Panc1 (cell line): ENCODE results near the gene BPIFA3. TPM values are rescaled to one million over a fixed set of nuclear protein-coding genes. Genes with fewer than 3 reads are reported as not detected.

ENCODE experiments used
- ATAC-seq: fragments of 200-7000 bp; cut with Tn5 transposase; 2 replicates; pipeline ENCODE4 v1.9.1; 2020; ENCODE audit warnings: mild to moderate bottlenecking, moderate library complexity
- BruUV-seq: library from RNA; stranded (reverse); fragments of 400-500 nt; replicated peaks from 2 replicates; lab custom pipeline; 2021; lab: Mats Ljungman, UMichigan
- CTCF ChIA-PET: fragments of 300-600 bp; sonication (Branson Sonifier 250); formaldehyde crosslinking; loops from one replicate; lab custom pipeline; 2022; ENCODE audit warnings: antibody characterized with exemption; lab: Charles Lee
- POLR2A ChIA-PET: fragments of 300-600 bp; sonication (Branson Sonifier 250); formaldehyde crosslinking; loops from one replicate; lab custom pipeline; 2022; ENCODE audit warnings: antibody characterized with exemption; lab: Charles Lee
- DNase-seq: peaks from one replicate; pipeline ENCODE4 v3.0.0-alpha.2; 2010; ENCODE audit warnings: low read depth, low spot score
- H3K27ac ChIP-seq: 2 replicates; pipeline ENCODE4 v1.5.1; 2011; ENCODE audit warnings: mild to moderate bottlenecking, low read length, inconsistent platforms
- H3K27me3 ChIP-seq: fragments of 200-500 bp; sonication (Bioruptor generic); 2 replicates; pipeline ENCODE4 v1.6.0; 2014; ENCODE audit warnings: low read length, inconsistent platforms; ENCODE audit not compliant: control insufficient read depth, insufficient read depth
- H3K36me3 ChIP-seq: fragments of 200-500 bp; sonication (Bioruptor generic); 2 replicates; pipeline ENCODE4 v1.5.1; 2014; ENCODE audit warnings: inconsistent platforms, mild to moderate bottlenecking, low read length, moderate library complexity; ENCODE audit not compliant: control insufficient read depth, insufficient read depth
- H3K4me1 ChIP-seq: 2 replicates; pipeline ENCODE4 v1.5.1; 2011; ENCODE audit warnings: inconsistent platforms, mild to moderate bottlenecking, low read length, moderate library complexity; ENCODE audit not compliant: control insufficient read depth, insufficient read depth
- H3K4me3 ChIP-seq, 2 experiments: 2 replicates each; pipeline ENCODE4 v1.5.1; 2011 to 2012; ENCODE audit warnings: low read depth in 2 of 2, low read length in 2 of 2, mild to moderate bottlenecking in 2 of 2, inconsistent platforms in 1 of 2, moderate library complexity in 1 of 2
- H3K9me3 ChIP-seq: fragments of 200-500 bp; sonication (Bioruptor generic); 2 replicates; pipeline ENCODE4 v1.5.1; 2014; ENCODE audit warnings: low read depth, mild to moderate bottlenecking, inconsistent platforms, low read length, moderate library complexity; ENCODE audit not compliant: control insufficient read depth, insufficient read depth
- CTCF ChIP-seq: fragments of 450-650 bp; IDR thresholded peaks from 2 replicates; pipeline ENCODE4 v1.5.1; 2017; ENCODE audit warnings: mild to moderate bottlenecking
- POLR2AphosphoS5 ChIP-seq: IDR thresholded peaks from 2 replicates; pipeline ENCODE4 v1.6.1; 2012; ENCODE audit warnings: mild to moderate bottlenecking, low read depth, low read length, moderate library complexity
- REST ChIP-seq, 2 experiments: IDR thresholded peaks; 2 replicates each; pipeline ENCODE4 v1.6.1; 2011 to 2012; ENCODE audit warnings: low read depth in 2 of 2, control low read depth in 1 of 2, low read length in 1 of 2, mild to moderate bottlenecking in 1 of 2, moderate library complexity in 1 of 2; ENCODE audit not compliant: insufficient read depth in 1 of 2
- SIN3A ChIP-seq: IDR thresholded peaks from 2 replicates; pipeline ENCODE4 v1.6.1; 2012; ENCODE audit warnings: low read depth, mild to moderate bottlenecking, low read length, moderate library complexity, borderline replicate concordance; ENCODE audit not compliant: insufficient read depth
- TCF7L2 ChIP-seq: IDR thresholded peaks from 2 replicates; pipeline ENCODE4 v1.6.1; 2011; ENCODE audit warnings: mild to moderate bottlenecking, low read depth, low read length, inconsistent platforms
- in situ Hi-C: cut with HindIII; loops from 2 replicates; pipeline ENCODE4 v1.10.0; 2016; ENCODE audit warnings: low sequenced_read_pairs, low pct_unique_long_range_greater_than_20kb
- intact Hi-C: fragments of 100-400 bp; cut with micrococcal nuclease; formaldehyde crosslinking; loops from one replicate; pipeline ENCODE4 v1.10.0; 2022; ENCODE audit not compliant: unreplicated experiment
- total RNA-seq: library from RNA; stranded (reverse); gene quantifications from one replicate; pipeline ENCODE4 v1.2.1, GENCODE V29; 2021; ENCODE audit not compliant: unreplicated experiment

The BPIFA3 gene
- total RNA-seq, 1 experiment from 2014 or later, result not detected

GRCh38 chr20:33262658-33263065, 45.5 kb downstream of the BPIFA3 start:
- no peaks in the 10 kb centered on the region for H3K4me1 ChIP-seq
- TF ChIP-seq REST (IDR thresholded peaks at IDR 0.05; ENCODE audit: insufficient read depth in 1 of 2, low read depth in 2 of 2, low read length in 1 of 2) (no peak), CTCF (peak; percentile 88), SIN3A (no peak), TCF7L2 (no peak), POLR2AphosphoS5 (no peak)
- in situ Hi-C loops, result no loop called here
- BruUV-seq, result no TSS peak
- no peak overlapping the region for H3K4me3 ChIP-seq
- POLR2A ChIA-PET, result interaction anchor here (0.6 to 0.7 kb wide), 2 partner anchors 284 to 354 kb away, joined by 4 to 6 read pairs; no protein-coding TSS in a partner anchor
- CTCF ChIA-PET, result interaction anchor here (0.5 to 1.5 kb wide), 7 partner anchors 35 to 406 kb away, joined by 3 to 10 read pairs (median 4); no protein-coding TSS in a partner anchor
- intact Hi-C loops, result loop anchor here (5.0 kb wide), 1 partner anchor 35 kb away; no protein-coding TSS in a partner anchor
- peaks cover 12% of the 10 kb centered on the region for H3K27me3 ChIP-seq
- no peaks in the 10 kb centered on the region for H3K36me3 ChIP-seq
- H3K9me3 ChIP-seq, result no peaks in the 10 kb centered on the region
- ATAC-seq (peak; percentile 96), DNase-seq (peak; percentile 18)
- H3K27ac ChIP-seq, result no peak overlapping the region

- Histone ChIP-seq H3K27ac (no peak overlapping the region), H3K4me3 (no peak overlapping the region), H3K36me3 (no peaks in the 10 kb centered on the region), H3K27me3 (peaks cover 12% of the 10 kb centered on the region), H3K9me3 (no peaks in the 10 kb centered on the region), H3K4me1 (no peaks in the 10 kb centered on the region)
- ATAC-seq (no peak), DNase-seq (no peak)
- TF ChIP-seq SIN3A (no peak), REST (IDR thresholded peaks at IDR 0.05; ENCODE audit: insufficient read depth in 1 of 2, low read depth in 2 of 2, low read length in 1 of 2) (no peak), TCF7L2 (no peak), CTCF (no peak), POLR2AphosphoS5 (no peak)
- ChIA-PET CTCF (interaction anchor here (0.6 kb wide), 1 partner anchor 36 kb away, joined by 3 read pairs; no protein-coding TSS in a partner anchor), POLR2A (no interaction called here)
- in situ Hi-C loops (no loop called here), intact Hi-C loops (loop anchor here (5.0 kb wide), 1 partner anchor 34 kb away; no protein-coding TSS in a partner anchor)
- BruUV-seq, result no TSS peak
Observed at GRCh38 chr20:33263784-33264183, 46.6 kb downstream of the BPIFA3 start.
